Omental fat pad (tissue), 4 donors: ENCODE results near the gene SCN8A. TPM values are rescaled to one million over a fixed set of nuclear protein-coding genes. Genes with fewer than 3 reads are reported as not detected.

ENCODE experiments used
- ATAC-seq: fragments of 150-250 bp; one replicate; pipeline ENCODE4 v1.9.1; 2016; ENCODE audit warnings: mild to moderate bottlenecking, moderate library complexity; ENCODE audit not compliant: low FRiP score
- DNase-seq: peaks from one replicate; pipeline ENCODE4 v3.0.0-alpha.2; 2019; ENCODE audit warnings: low spot score
- CTCF ChIP-seq, 3 donors: fragments of 450-650 bp; IDR thresholded peaks; one replicate each; pipeline ENCODE4 v1.5.1; 2016 to 2017; ENCODE audit warnings: antibody characterized with exemption in 3 of 3, mild to moderate bottlenecking in 3 of 3, moderate library complexity in 2 of 3
- total RNA-seq, 4 donors: library from RNA; depleted of rRNA; stranded (reverse); fragments of >200 nt; gene quantifications; one replicate each; pipeline ENCODE4 v1.1.0, GENCODE V29; 2016

Gene SCN8A
- total RNA-seq, 4 donors from 2014 or later: 0.50 to 1.4 (median 0.67) TPM

DNA sequence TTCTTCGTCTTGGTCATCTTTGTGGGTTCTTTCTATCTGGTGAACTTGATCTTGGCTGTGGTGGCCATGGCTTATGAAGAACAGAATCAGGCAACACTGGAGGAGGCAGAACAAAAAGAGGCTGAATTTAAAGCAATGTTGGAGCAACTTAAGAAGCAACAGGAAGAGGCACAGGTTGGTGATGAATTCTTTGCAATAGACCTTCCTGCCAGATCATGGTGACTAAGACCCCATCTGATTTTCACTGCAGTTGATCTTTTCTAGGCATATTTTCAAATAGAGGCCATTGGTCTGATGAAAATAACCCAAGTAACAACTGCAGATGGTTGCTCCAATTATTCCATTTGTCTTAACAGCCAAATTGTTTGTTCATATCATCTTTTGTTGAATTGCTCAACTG is 114.4 kb downstream of the SCN8A start:
- no peak for TF ChIP-seq CTCF (IDR thresholded peaks at IDR 0.05)
- DNase-seq (no peak), ATAC-seq (no peak)

GRCh38 chr12:51706206-51706605 is 115.2 kb downstream of the SCN8A start:
- DNase-seq (no peak), ATAC-seq (no peak)
- no peak for TF ChIP-seq CTCF (IDR thresholded peaks at IDR 0.05)

DNA sequence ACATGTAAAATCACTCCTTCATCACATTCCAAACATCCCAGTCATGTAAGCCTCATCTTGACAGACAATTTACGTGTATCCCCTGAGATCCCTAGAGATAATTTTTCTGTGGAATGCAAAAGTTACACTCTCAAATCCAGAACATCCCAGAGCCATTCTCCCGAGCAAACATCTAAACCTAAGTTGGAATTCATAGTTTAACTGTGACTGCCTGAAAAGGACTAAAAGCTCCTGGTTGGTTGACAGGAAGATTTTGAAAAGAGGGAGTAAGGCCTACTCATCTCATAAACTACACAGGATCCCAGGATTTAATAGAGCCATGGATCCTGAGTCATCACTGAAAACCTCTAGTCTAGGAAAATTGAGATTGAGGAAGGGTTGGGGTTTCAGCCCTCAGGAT is 123.6 kb downstream of the SCN8A start:
- TF ChIP-seq CTCF (IDR thresholded peaks at IDR 0.05): no peak
- ATAC-seq: no peak
- no peak for DNase-seq

GRCh38 chr12:51717326-51717925 is 126.4 kb downstream of the SCN8A start:
- TF ChIP-seq CTCF (IDR thresholded peaks at IDR 0.05): no peak
- ATAC-seq: no peak
- no peak for DNase-seq

DNA sequence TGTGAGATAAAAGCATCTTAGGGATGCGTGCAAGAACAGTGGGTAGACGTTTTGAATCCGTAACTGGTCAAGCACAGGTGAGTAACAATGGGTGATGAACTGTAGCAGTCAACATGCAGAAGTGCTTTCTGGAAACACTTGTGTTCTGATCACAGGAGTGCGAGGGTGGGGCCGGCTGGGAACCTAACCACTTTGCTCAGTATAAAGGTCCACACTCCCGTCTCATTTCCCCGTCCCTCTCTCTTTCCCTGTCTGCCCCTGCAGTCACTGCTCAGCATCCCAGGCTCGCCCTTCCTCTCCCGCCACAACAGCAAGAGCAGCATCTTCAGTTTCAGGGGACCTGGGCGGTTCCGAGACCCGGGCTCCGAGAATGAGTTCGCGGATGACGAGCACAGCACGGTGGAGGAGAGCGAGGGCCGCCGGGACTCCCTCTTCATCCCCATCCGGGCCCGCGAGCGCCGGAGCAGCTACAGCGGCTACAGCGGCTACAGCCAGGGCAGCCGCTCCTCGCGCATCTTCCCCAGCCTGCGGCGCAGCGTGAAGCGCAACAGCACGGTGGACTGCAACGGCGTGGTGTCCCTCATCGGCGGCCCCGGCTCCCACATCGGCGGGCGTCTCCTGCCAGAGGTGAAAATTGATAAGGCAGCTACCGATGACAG is 130.4 kb downstream of the SCN8A start:
- no peak for TF ChIP-seq CTCF (IDR thresholded peaks at IDR 0.05)
- ATAC-seq (peak; percentile 75), DNase-seq (no peak)

GRCh38 chr12:51722431-51722830 is 131.4 kb downstream of the SCN8A start:
- TF ChIP-seq CTCF (IDR thresholded peaks at IDR 0.05): no peak
- ATAC-seq (no peak), DNase-seq (no peak)

- DNase-seq (no peak), ATAC-seq (no peak)
- TF ChIP-seq CTCF (IDR thresholded peaks at IDR 0.05): no peak
Measured at GRCh38 chr12:51726161-51726560, 135.1 kb downstream of the SCN8A start.
